DMS153 (cell line): ENCODE measurements around the gene VPS33A.
A peak's percentile ranks its signal among the peaks of the same experiment; 100 is the strongest.

ENCODE experiments used
- DNase-seq: peaks from one replicate; lab custom pipeline; 2025; lab: John Stamatoyannopoulos, UW

VPS33A gene

GRCh38 chr12:122250536-122250935, 15.8 kb downstream of the VPS33A start:
- no peak for DNase-seq

GRCh38 chr12:122250047-122250446, 16.2 kb downstream of the VPS33A start:
- no peak for DNase-seq

GRCh38 chr12:122245553-122245952, 20.7 kb downstream of the VPS33A start:
- no peak for DNase-seq

GRCh38 chr12:122244565-122245371, 21.5 kb downstream of the VPS33A start:
- DNase-seq = no peak

- no peak for DNase-seq
Measured at GRCh38 chr12:122243965-122244364, 22.3 kb downstream of the VPS33A start.

GRCh38 chr12:122238861-122239260, 27.4 kb downstream of the VPS33A start:
- no peak for DNase-seq

GRCh38 chr12:122235741-122236140, 30.6 kb downstream of the VPS33A start:
- DNase-seq = no peak

GRCh38 chr12:122232691-122233090, 33.6 kb downstream of the VPS33A start:
- DNase-seq = no peak

- DNase-seq = no peak
Measured at GRCh38 chr12:122230798-122231197, 35.5 kb downstream of the VPS33A start.

- DNase-seq = no peak
Measured at GRCh38 chr12:122228092-122228491, 38.2 kb downstream of the VPS33A start.

GRCh38 chr12:122227341-122227740, 39.0 kb downstream of the VPS33A start:
- peak; percentile 11 for DNase-seq

GRCh38 chr12:122226366-122227125, 39.7 kb downstream of the VPS33A start:
- no peak for DNase-seq

GRCh38 chr12:122225683-122226365, 40.5 kb downstream of the VPS33A start, which contains the start of gene DIABLO:
DIABLO (minus strand) TSS chr12:122226052; CDS start chr12:122226014, 38 bp downstream.
- DNase-seq = peak; percentile 99

- DNase-seq = no peak
Measured at GRCh38 chr12:122216445-122216844, 49.8 kb downstream of the VPS33A start.

- no peak for DNase-seq
Measured at GRCh38 chr12:122215771-122216170, 50.5 kb downstream of the VPS33A start.

- no peak for DNase-seq
Measured at GRCh38 chr12:122208073-122208820, 58.0 kb downstream of the VPS33A start.

- no peak for DNase-seq
Measured at GRCh38 chr12:122207391-122207790, 58.9 kb downstream of the VPS33A start.

- no peak for DNase-seq
Measured at GRCh38 chr12:122206976-122207375, 59.3 kb downstream of the VPS33A start.

GRCh38 chr12:122206111-122206881, 60.0 kb downstream of the VPS33A start:
- DNase-seq = no peak

- no peak for DNase-seq
Measured at GRCh38 chr12:122205053-122205925, 61.0 kb downstream of the VPS33A start.
